Measurements from ENCODE around the gene UIMC1.

DNA sequence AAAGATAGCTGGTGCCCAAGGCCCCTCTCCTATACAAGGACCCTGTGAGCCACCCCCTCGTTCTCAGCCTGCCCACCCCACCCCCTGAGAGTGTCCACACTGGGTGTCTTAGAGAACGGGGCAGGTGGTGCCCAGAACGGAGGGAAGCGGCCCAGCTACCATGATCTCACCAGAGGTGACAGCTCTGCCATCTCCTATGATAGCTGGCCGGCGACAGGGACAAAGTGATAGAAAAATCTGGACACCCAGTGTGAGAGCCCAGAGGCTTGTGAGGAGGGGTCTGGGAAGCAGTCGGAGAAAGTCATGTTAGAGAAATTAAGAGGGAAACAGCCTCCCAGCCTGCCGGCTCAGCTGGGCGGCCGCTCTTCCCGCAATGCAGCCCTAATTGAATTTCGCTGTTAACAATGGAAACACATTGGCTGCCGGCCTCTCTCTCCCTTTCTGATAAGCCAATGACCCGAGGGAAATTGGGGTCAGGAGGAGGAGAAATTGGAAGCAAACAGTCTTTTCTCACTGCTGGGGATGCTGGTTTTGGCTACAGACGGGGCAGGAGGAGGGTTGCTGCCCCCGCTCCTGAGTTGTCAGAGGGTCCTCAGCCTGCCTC is 139.8 kb downstream of the UIMC1 start:
- TF ChIP-seq EZH2phosphoT487 (IDR thresholded peaks at IDR 0.05; ENCODE audit: borderline replicate concordance, low read depth, low read length) = no peak
- no peak for TF ChIP-seq CTCF (conservative IDR thresholded peaks at IDR 0.05; ENCODE audit: low read length)
